Adrenal gland (tissue), 5 donors: ENCODE measurements around the gene AHR.

Experiments used
- CTCF ChIP-seq, 6 experiments: fragments of 450-650 bp in 4 of 6; fragments of 200-600 bp in 2 of 6; sonication (generic) in 1 of 6; IDR thresholded peaks; 1 replicate in 5 of 6; 2 replicates in 1 of 6; pipeline versions ENCODE4 v1.5.1 to v1.8.0; 2016 to 2021; ENCODE audit warnings: antibody characterized with exemption in 6 of 6, mild to moderate bottlenecking in 2 of 6, moderate library complexity in 1 of 6
- POLR2A ChIP-seq, 2 donors: fragments of 450-650 bp; IDR thresholded peaks; one replicate each; pipeline ENCODE4 v1.6.1; 2017; ENCODE audit warnings: antibody characterized with exemption in 2 of 2, mild to moderate bottlenecking in 2 of 2, moderate library complexity in 1 of 2
- donor health status: DM: no; HTN: no; CAD: no.

GRCh38 chr7:17326378-17326777, 27.9 kb downstream of the AHR start:
- TF ChIP-seq CTCF (IDR thresholded peaks at IDR 0.05) (no peak), POLR2A (IDR thresholded peaks at IDR 0.05) (no peak)
